Activated naive CD4-positive, alpha-beta T cell treated with Interleukin-2 at 50 U/mL for 16 hours (primary cell): ENCODE data around the gene CRELD1.
"Not testable (repeated sequence)": the region's sequence is repeated elsewhere in the genome, so short reads cannot be mapped to it uniquely, and the experiment has no call there.

ENCODE experiments used
- DNase-seq: peaks from one replicate; pipeline ENCODE4 v3.0.0-alpha.2; 2020

Gene CRELD1

DNA sequence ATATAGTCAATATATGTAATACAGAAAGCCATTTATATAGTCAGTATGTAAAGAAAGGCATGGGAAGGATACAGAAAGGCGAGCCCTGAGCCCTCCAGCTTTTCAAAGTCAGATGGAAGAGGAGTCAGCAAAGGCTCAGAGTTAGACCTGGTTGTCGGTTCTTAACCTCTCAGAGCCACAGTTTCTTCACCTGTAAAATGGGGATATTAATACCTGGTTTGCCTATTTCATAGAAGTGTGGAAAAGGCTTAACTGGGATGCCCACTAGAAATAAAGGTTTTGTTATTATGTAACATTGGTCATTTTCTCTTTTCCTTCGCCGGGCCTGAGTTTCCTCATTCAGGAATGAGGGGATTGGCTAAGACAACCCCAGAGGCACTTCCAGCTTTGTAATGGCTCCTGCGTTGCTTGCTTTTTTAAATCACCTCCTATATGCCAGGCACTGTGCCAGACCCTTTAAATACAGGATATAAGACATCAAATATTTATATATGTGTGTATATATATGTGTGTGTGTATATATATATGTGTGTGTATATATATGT is 2.4 kb downstream of the CRELD1 start:
- DNase-seq = no peak

GRCh38 chr3:9937486-9938238 is 4.0 kb downstream of the CRELD1 start:
- DNase-seq = no peak

- DNase-seq = no peak
Measured at GRCh38 chr3:9938966-9939365, 5.3 kb downstream of the CRELD1 start.

GRCh38 chr3:9939906-9940305 is 6.3 kb downstream of the CRELD1 start:
- not testable (repeated sequence) for DNase-seq

DNA sequence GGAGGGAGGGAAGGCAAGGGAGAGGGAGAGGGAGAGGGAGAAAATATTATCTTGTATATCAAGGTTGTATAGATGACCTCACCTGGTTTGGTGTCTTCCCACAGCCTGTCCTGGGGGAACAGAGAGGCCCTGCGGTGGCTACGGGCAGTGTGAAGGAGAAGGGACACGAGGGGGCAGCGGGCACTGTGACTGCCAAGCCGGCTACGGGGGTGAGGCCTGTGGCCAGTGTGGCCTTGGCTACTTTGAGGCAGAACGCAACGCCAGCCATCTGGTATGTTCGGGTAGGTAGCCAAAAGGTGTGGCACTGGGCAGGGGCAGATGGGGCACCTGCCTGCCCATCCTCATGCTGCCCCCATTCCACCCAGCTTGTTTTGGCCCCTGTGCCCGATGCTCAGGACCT is 7.1 kb downstream of the CRELD1 start:
- DNase-seq = no peak

DNA sequence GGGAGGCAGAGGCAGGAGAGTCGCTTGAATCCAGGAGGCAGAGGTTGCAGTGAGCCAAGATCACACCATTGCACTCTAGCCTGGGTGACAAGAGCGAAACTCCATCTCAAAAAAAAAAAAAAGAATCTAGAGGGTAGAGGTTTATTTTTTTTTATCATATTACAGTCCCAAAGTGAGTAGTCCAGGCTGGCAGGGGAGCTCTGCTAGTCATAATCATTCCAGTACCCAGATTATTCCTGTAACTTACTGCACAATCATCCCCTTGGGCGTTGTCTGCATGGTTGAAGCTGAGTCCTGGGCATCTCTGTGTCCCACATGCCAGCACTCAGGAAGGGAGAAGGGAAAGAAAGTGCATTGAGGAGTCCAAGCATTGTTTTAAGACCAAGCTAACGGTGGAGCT is 8.5 kb downstream of the CRELD1 start:
- DNase-seq = no peak

DNA sequence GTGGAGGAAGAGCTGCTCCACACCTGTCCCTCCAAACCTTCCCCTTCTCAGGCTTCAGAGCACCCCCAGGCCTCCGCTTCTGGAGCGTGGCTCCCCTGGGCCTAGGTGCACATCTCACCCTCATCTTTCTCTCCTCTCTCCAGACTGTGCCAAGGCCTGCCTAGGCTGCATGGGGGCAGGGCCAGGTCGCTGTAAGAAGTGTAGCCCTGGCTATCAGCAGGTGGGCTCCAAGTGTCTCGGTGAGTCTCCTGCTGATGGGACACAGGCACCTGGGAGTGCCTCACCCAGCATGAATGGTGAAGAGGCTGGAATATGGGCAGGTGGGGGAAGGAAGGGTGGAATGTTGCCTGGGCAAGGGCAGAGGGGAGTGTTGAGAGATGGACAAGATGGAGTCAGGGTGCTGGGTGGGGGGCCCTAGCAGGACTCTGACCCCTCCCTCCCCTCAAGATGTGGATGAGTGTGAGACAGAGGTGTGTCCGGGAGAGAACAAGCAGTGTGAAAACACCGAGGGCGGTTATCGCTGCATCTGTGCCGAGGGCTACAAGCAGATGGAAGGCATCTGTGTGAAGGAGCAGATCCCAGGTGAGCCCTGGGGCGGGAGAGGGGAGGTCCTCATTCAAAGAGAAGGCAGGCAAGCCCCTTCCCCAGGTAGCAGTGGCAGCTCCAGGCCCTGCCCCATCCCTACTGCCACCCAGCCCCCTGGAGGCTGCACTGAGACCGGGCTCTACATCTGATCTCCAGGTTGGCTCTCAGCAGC is 9.5 kb downstream of the CRELD1 start:
- no peak for DNase-seq

GRCh38 chr3:9944271-9944670 is 10.6 kb downstream of the CRELD1 start:
- no peak for DNase-seq

DNA sequence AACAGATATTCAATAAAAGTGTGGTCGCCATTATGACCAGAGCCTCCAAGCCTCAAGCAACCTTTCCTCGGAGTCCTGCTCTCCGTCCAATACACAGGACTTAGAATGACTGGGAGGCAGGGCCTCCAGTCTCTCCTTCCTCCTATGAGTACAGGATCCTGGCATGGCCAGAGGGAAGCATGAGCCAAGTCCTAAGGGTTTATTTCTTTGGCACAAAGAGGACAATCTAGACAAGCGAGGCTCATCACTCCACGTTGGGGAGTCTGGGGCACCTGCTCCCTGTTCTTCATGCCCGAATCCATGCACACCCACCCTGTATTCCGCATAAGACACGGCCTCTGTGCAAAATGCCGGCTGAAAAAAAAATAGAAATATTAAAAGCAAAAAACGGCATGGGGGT is 11.7 kb downstream of the CRELD1 start:
- DNase-seq = no peak

DNA sequence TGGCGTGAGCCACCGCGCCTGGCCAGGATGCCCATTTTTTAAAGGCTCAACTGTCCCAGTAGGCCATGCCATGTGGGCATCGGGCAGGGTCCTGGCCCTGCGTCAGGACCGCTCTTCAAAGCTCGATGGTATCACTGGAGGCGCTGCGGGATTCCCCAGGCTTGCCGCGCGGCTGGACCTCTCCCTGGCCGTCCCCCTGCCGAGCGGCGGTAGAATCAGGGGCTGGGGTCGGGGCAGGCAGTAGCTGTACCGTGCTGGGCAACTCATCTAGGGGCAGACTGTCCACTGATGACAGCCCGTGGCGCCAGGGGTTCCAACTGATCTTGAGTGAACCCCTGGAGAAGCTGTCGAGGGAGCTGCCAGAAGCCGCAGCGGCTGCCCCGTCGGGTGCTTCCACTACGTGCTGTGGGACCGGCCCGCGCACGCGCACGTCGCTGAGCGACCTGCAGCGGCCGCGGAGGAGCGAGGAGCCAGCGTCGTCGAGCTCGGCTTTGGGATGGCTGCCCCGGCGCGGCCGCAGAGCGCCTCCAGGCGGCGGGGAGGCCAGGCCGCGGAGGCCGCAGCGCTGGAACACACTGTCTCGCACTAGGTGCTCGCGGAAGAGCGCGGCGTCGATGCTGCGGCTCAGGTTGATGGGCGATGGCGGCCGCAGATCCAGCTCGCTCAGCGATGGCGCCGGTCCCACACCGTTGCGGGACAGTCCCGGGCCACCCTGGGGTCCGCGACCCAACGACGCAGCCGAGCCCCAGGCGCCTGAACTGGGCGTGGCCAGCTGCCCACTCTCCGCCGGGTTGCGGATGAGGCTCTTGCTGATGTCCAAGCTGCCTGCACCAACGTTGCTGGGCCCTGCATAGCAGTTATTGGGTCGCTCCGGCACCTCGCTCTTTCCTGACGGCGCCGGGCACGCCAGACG is 12.7 kb downstream of the CRELD1 start:
- peak; percentile 84 for DNase-seq

GRCh38 chr3:9947025-9947995 is 13.7 kb downstream of the CRELD1 start:
- DNase-seq = no peak

DNA sequence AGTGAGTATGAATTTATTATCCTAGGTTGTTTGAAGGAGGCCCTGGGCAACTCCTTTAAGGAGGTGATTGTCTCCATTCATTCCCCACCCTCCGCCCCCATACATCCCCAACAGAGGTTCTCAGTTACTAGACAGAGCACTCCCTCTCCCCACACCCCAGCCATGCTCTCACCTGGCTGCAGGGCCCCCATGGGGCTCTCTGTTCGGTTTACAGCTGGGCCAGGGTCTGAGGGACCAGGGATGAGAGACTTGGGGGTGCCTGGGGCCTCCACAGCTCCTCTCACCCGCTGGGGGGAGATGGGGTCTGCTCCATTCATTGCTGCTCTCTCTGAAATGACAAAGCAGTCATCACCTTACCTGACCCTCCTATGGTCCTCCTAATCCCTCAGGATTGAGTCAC is 15.0 kb downstream of the CRELD1 start:
- no peak for DNase-seq

DNA sequence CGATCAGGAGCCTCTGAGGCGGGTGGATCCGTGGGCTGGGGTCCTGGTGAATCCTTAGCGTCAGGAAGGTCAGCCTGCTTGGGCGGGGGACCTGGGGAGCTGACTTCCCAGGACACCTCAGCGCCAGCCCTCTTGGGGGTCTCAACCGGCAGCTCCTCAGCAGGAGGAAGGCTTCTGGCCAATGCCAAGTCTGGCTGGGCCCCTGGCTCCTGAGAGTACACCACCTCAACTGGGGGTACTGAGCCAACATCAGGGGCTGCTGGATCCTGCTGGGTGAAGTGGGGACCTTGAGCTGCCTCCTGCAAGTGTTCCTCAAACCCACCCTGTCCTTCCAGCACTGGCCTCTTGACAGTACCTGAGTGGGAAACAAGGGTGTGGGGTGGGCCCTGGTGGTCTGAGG is 15.5 kb downstream of the CRELD1 start:
- DNase-seq = no peak

- no peak for DNase-seq
Measured at GRCh38 chr3:9949626-9950025, 16.0 kb downstream of the CRELD1 start.

DNA sequence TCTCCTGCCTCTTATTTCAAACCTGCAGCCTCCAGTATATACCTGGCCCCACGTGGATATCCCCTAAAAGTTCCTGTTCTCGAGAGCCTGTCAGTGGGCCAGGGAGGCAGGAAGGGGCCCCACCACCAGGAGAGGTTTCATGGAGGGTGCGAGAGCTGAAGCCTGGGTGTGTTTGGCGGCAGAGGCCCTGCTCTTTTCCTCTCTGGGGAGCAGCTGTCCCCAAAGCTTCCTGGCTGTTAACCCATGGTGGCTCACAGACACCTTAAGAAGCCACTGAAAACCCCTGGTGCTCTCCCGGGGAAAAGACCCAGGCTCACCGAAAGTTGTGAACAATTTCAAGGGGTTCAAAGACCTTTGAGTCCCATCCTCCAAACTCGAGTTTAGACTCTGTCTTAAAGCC is 17.5 kb downstream of the CRELD1 start:
- DNase-seq = no peak

- no peak for DNase-seq
Measured at GRCh38 chr3:9951598-9951961, 17.9 kb downstream of the CRELD1 start.

DNA sequence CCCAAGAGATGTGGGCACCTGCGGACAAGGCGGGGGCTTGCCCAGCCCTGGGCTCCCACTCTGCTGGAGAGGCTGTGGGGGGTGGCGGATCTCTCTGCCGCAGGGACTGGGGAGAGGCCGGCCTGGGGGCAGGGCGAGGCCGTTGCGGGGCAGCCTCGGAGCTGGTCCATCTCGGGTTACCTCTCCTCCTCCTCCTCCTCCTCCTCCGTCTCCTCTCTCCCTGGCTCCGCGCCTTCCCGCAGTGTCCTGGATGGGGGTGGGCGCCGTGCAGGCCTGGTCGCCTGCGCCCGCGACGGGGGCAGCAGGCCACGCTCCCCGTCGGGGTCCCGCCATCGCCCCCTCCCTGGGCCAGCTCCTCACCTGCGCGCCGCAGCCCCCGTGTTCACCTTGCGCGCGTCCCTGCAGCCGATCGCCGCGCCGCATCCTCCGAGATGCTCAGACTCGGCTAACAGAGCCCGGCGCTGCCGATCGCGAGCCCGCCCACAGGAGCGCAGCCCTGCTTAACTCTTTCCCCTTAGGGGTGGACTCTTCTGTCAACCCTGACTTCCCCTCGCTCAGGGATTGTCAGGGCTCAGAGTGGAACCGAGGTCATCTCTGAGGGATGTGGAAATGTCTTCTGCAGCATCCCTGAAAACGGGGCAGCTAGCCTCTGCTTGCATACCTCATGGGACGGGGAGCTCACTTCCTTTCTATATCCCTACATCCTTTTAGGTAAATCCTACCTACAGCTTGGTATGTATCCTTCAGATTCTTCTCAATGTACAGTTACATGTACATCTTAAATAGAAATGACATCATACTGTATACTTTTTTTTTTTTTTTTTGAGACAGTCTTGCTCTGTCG is 18.6 kb downstream of the CRELD1 start, which contains the start of gene PRRT3:
TSS of gene PRRT3 (minus strand) at position 447 of the 844 bp plus-strand sequence. CDS start 2,293 bp downstream, outside the sequence.
- DNase-seq = peak; percentile 67

DNA sequence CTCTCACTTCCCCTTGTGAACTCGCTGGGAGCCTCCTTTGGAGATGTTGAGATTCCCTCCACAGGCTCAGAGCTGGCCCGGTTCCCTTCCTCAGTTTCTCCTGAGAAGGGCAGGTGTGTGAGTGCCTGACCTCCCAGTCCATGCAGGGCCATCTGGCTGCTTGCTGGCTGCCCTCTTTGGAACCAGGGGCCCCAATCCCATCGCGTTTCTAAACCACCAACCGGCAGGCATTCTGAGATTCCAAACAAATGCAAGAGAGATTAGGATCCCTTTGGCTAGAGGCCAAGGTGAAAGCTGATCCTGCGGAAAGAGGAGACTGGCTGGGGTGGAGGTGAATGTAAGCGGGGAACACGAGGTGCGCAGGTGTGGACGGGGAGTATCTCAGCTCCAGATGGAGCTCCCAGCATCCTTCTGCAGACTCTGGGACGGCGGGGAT is 21.5 kb downstream of the CRELD1 start:
- DNase-seq = no peak

DNA sequence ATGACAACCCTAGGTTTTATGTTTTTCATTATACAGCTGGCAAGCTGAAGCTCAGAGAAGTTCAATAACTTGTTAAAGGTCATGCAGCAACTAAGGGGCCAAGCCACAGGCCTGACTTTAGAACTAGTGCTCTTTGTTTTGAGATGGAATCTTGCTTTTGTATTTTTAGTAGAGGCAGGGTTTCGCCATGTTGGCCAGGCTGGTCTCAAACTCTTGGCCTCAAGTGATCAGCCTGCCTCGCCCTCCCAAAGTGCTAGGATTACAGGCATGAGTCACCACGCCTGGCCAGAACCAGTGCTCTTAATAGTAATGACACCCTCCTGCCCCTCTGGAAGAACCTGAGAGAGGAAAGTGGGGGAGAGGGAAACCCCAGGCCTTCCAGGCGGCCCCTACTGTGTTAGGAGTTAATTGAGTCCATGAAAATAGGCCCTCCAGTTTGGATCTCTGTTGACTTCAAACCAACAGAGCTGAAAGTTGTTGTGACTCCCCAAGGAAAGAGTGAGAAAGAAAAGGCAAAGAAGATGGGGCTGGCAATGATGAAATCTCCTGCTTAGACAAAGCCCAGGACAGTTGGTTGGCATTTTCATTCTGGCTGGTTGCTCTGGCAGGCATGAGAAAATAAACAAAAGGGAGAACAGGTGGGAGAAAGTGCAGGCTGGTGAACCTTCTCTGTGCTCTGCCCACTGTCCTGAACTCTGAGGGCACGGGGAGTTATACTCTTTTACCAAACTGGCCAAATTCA is 22.1 kb downstream of the CRELD1 start:
- no peak for DNase-seq

DNA sequence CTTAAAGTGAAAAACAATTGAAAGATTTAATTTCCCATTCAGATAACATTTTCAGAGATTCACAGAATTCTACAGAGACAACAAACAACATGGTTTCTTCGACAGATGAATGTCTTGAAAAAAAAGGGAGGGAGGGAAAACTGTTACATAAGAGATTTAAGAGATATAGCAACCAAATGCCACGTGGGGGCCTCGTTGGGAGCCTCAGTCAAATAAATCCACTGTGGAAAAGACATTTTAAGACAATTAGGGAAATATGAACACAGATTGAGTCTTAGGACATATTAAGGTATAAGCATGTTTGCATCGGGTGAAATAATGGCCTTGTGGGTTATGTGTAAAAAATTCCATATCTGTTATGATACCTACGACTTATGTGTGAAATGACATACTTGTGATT is 23.6 kb downstream of the CRELD1 start:
- DNase-seq = no peak
